Measurements from ENCODE around the gene HK2. TPM values are rescaled to one million over a fixed set of nuclear protein-coding genes. Genes with fewer than 3 reads are reported as not detected.

Gene HK2
- total RNA-seq, 2 experiments from 2014 or later: 42.6 to 44.7 TPM

DNA sequence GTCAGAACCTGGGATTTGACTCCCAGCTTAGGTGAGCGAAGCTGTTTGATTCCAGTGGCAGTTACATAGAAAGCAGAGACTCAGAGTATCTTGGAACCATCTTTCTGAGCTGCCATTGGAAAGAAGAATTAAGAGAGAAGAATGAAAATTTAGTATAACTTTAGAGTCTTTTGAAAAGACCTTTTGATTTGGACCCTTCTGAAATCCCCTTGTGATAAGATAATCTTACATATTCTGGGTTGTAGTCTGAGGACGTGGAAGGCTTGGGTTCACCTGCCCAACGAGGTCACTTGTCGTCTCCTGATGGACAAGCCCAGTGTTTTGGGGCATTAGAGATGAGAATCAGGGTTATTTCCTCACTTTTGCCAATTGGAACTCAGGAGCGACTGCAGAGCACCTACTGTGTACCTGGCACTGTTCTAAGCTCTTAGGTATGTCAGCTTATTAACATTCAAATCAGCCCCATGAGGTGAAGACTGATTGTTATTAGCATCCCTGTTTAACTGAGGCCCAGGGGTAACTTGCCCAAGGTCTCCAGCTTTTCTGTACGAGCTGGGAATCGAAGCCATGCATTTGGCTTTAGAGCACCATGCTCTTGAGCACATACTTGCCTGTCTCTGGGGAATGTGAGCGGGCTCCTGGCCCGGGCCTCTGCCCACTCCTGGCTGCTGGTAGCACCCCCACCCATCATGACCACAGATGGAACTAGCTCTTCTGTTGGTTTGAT is 2.9 kb downstream of the HK2 start:
- peak overlapping the region; percentile 48 for H3K27ac Mint-ChIP-seq
- POLR2A ChIA-PET: interaction anchor here (0.7 to 1.0 kb wide), 2 partner anchors 13 to 355 kb away, joined by 3 read pairs; no protein-coding TSS in a partner anchor
- ATAC-seq: no peak

DNA sequence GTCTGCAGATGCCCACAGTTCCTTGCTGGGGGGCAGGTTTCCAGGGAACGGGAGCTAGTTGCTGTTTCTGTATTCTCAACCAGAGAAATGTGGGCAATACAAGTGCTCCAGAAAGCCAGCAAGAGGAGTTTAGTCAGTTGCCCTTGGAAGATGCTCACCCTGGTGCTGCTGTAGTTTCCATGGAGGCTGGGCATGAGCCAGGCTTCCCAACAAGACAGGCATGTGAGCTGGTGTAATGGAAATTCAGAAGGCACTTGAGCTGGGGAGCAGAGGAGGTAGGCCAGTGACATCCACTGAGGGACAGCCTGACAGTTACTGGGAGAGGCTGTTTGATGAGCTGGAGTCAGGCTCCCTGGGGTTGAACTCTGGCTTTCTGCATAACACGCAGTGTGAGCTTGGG is 7.7 kb downstream of the HK2 start:
- ATAC-seq (no peak), DNase-seq (no peak)
- CTCF ChIA-PET: interaction anchor here (2.0 kb wide), 1 partner anchor 128 kb away, joined by 7 read pairs; no protein-coding TSS in a partner anchor
- Mint-ChIP-seq H3K27me3 (ENCODE audit: low read depth) (no peaks in the 10 kb centered on the region), H3K4me3 (no peak overlapping the region), H3K36me3 (ENCODE audit: low read depth) (peaks cover 43% of the 10 kb centered on the region), H3K9me3 (ENCODE audit: insufficient read depth) (no peaks in the 10 kb centered on the region), H3K27ac (peak overlapping the region; percentile 15), H3K4me1 (ENCODE audit: low read depth) (peaks cover 95% of the 10 kb centered on the region)
- POLR2A ChIA-PET: no interaction called here

More for the DNA sequence above, 2.9 kb downstream of the HK2 start:
- Mint-ChIP-seq H3K27me3 (ENCODE audit: low read depth) (no peaks in the 10 kb centered on the region), H3K4me1 (ENCODE audit: low read depth) (peaks cover 78% of the 10 kb centered on the region), H3K9me3 (ENCODE audit: insufficient read depth) (no peaks in the 10 kb centered on the region), H3K36me3 (ENCODE audit: low read depth) (peaks cover 33% of the 10 kb centered on the region), H3K4me3 (peak overlapping the region; percentile 94)
- DNase-seq: no peak
- CTCF ChIA-PET: interaction anchor here (0.6 to 8.1 kb wide), 15 partner anchors 11 to 227 kb away, joined by 3 to 87 read pairs (median 5); no protein-coding TSS in a partner anchor

DNA sequence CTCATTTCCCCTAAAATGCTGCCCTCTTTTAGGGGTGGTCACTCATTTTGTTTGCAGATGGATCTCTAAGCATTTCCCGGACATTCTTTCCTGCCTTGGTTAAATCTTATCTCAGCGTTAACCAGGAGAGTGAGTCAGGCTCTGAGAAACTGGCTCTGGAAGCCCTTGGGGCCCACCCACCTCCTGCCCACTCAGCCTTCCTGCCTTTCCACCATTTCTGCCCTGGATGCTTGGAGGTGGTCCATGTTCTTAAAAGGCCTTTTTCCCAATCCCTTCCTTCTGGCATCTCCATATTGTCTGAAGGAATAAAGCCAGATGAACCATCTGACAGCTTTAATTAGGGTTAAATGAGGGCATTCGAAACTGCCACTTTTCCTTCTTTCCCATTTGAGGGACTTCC is 9.5 kb downstream of the HK2 start:
- Mint-ChIP-seq H3K9me3 (ENCODE audit: insufficient read depth) (no peaks in the 10 kb centered on the region), H3K4me1 (ENCODE audit: low read depth) (peaks cover 94% of the 10 kb centered on the region), H3K27me3 (ENCODE audit: low read depth) (no peaks in the 10 kb centered on the region), H3K4me3 (peak overlapping the region; percentile 56), H3K36me3 (ENCODE audit: low read depth) (peaks cover 43% of the 10 kb centered on the region), H3K27ac (peak overlapping the region; percentile 78)
- ChIA-PET POLR2A (interaction anchor here (1.4 kb wide), 1 partner anchor 9 kb away, joined by 11 read pairs; the partner anchor contains the start of gene HK2), CTCF (interaction anchor here (1.2 to 1.3 kb wide), 3 partner anchors 8 to 33 kb away, joined by 4 to 6 read pairs (median 5); no protein-coding TSS in a partner anchor)
- ATAC-seq: no peak
- no peak for DNase-seq

DNA sequence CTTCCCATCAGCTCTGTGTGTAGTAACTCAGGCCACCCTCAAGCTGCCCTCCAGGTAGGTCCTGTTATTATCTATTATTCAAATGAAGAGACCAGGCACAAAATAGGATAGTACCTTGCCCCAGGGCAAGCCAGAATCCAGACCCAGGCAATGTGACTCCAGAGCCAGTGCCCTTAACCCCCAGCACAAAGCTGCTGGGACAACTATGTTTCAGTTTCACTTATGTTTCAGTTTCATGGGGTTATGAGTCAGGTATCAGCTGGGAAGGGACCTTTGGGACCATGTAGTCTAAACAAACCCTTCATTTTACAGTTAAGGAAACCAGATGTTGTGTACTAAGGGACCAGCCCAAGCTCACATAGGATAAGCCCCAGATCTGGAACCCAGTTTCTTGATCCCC is 10.0 kb downstream of the HK2 start:
- CTCF ChIA-PET: interaction anchor here (1.2 to 1.3 kb wide), 3 partner anchors 9 to 32 kb away, joined by 4 to 6 read pairs (median 5); no protein-coding TSS in a partner anchor
- Mint-ChIP-seq H3K36me3 (ENCODE audit: low read depth) (peaks cover 40% of the 10 kb centered on the region), H3K4me3 (peak overlapping the region; percentile 56), H3K27ac (peak overlapping the region; percentile 78), H3K27me3 (ENCODE audit: low read depth) (no peaks in the 10 kb centered on the region), H3K4me1 (ENCODE audit: low read depth) (peaks cover 95% of the 10 kb centered on the region), H3K9me3 (ENCODE audit: insufficient read depth) (no peaks in the 10 kb centered on the region)
- POLR2A ChIA-PET: interaction anchor here (0.8 to 1.4 kb wide), 2 partner anchors 9 to 14 kb away, joined by 3 to 11 read pairs; partner anchors contain the start of gene HK2
- DNase-seq (peak; percentile 59), ATAC-seq (peak; percentile 83)

DNA sequence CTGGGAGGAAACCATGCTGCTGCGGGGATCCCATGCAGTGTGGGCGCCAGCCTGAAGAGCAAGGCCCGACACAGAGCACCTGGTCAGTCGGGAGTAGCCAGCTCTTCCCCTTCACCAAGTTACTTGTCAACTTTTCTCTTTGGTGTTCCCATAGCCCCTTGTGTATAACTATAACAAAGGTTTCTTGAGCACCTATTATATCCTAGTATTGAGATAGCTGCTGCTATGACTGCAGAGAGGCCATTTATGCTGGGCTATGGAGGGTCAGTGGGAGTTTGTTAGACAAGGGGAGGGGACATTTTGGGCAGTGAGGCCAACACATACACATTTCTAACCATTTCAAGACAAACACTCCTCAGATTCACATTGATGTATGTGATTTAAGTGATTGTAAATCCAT is 10.8 kb downstream of the HK2 start:
- ATAC-seq (no peak), DNase-seq (no peak)
- H3K4me1 Mint-ChIP-seq (ENCODE audit: low read depth): peaks cover 95% of the 10 kb centered on the region
- H3K4me3 Mint-ChIP-seq: no peak overlapping the region
- H3K9me3 Mint-ChIP-seq (ENCODE audit: insufficient read depth): no peaks in the 10 kb centered on the region
- CTCF ChIA-PET: interaction anchor here (1.3 kb wide), 1 partner anchor 10 kb away, joined by 6 read pairs; no protein-coding TSS in a partner anchor
- peak overlapping the region; percentile 78 for H3K27ac Mint-ChIP-seq
- no peaks in the 10 kb centered on the region for H3K27me3 Mint-ChIP-seq (ENCODE audit: low read depth)
- POLR2A ChIA-PET: interaction anchor here (0.8 to 1.4 kb wide), 2 partner anchors 10 to 14 kb away, joined by 3 to 11 read pairs; partner anchors contain the start of gene HK2
- peaks cover 35% of the 10 kb centered on the region for H3K36me3 Mint-ChIP-seq (ENCODE audit: low read depth)

DNA sequence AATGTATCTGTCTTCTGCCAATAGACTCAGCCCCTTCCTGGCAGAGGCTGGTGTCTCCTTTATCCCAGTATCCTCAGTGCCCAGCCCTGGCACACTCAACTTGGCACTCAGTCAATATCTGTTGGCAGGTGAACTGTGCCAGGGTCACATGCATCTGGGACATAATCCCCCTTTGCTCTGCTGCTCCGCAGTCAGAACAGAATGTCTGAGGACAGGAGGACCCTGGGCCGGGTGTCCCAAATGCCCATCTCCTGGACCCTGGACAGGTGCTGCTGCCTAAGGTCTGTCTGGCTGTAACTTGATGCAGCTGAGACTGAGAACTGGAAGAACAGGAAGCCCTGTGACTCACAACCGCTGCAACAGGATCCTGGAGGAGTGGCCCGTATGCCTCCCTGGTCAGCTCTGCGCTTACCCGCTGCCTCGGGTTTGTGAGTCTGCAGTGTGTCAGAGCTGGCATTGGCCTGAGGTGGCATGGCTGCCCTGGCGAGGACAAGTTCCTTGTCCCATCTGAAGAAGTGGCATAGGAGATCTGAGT is 11.4 kb downstream of the HK2 start:
- POLR2A ChIA-PET: no interaction called here
- Mint-ChIP-seq H3K27me3 (ENCODE audit: low read depth) (no peaks in the 10 kb centered on the region), H3K27ac (peak overlapping the region; percentile 57), H3K36me3 (ENCODE audit: low read depth) (peaks cover 38% of the 10 kb centered on the region), H3K9me3 (ENCODE audit: insufficient read depth) (no peaks in the 10 kb centered on the region), H3K4me3 (peak overlapping the region; percentile 31), H3K4me1 (ENCODE audit: low read depth) (peaks cover 95% of the 10 kb centered on the region)
- DNase-seq (peak; percentile 35), ATAC-seq (no peak)
- CTCF ChIA-PET: no interaction called here

DNA sequence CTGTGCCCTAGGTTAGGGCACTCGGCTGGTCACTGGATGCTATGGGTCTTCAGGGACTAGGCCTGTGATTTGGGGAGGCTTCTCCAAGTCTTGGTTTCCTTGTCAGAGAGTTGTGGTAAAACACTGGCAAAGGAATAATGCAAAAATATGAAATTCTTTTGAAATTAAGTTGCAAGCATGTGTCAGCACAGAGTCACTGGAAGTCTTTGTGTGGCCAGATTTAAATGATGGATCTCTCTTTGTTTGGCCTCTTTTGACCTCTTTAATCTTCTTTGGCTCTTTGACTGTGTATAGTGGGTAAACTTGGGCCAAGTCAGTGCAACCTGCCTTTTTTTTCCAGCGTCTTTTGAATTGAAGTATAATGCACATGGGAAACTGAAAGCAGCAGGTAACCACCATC is 12.1 kb downstream of the HK2 start:
- ChIA-PET POLR2A (no interaction called here), CTCF (no interaction called here)
- Mint-ChIP-seq H3K4me3 (no peak overlapping the region), H3K4me1 (ENCODE audit: low read depth) (peaks cover 96% of the 10 kb centered on the region), H3K27me3 (ENCODE audit: low read depth) (no peaks in the 10 kb centered on the region), H3K27ac (peak overlapping the region; percentile 60), H3K36me3 (ENCODE audit: low read depth) (peaks cover 40% of the 10 kb centered on the region), H3K9me3 (ENCODE audit: insufficient read depth) (no peaks in the 10 kb centered on the region)
- ATAC-seq (no peak), DNase-seq (no peak)

DNA sequence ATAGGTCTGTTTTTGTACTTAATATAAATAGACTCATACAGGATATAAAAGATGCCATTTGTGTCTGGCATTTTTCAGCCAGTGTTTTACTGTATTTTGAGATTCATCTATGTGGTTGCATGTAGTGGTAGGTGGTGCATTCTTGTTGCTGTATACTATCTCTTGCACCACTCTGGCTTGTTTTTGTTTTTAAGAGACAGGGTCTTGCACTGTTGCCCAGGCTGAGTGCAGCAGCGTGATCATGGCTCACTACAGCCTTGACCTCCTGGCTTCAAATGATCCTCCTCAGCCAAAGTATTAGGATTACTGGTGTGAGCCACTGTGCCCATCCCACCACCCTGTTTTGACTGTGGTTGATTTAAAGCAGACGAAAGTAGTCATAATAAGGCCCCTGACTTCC is 12.6 kb downstream of the HK2 start:
- Mint-ChIP-seq H3K27ac (peak overlapping the region; percentile 9), H3K4me1 (ENCODE audit: low read depth) (peaks cover 95% of the 10 kb centered on the region), H3K27me3 (ENCODE audit: low read depth) (no peaks in the 10 kb centered on the region), H3K36me3 (ENCODE audit: low read depth) (peaks cover 39% of the 10 kb centered on the region), H3K9me3 (ENCODE audit: insufficient read depth) (no peaks in the 10 kb centered on the region), H3K4me3 (no peak overlapping the region)
- CTCF ChIA-PET: interaction anchor here (5.0 kb wide), 1 partner anchor 11 kb away, joined by 75 read pairs; the partner anchor contains the start of gene HK2
- ATAC-seq (no peak), DNase-seq (no peak)
- POLR2A ChIA-PET: interaction anchor here (2.1 kb wide), 1 partner anchor 11 kb away, joined by 10 read pairs; no protein-coding TSS in a partner anchor

DNA sequence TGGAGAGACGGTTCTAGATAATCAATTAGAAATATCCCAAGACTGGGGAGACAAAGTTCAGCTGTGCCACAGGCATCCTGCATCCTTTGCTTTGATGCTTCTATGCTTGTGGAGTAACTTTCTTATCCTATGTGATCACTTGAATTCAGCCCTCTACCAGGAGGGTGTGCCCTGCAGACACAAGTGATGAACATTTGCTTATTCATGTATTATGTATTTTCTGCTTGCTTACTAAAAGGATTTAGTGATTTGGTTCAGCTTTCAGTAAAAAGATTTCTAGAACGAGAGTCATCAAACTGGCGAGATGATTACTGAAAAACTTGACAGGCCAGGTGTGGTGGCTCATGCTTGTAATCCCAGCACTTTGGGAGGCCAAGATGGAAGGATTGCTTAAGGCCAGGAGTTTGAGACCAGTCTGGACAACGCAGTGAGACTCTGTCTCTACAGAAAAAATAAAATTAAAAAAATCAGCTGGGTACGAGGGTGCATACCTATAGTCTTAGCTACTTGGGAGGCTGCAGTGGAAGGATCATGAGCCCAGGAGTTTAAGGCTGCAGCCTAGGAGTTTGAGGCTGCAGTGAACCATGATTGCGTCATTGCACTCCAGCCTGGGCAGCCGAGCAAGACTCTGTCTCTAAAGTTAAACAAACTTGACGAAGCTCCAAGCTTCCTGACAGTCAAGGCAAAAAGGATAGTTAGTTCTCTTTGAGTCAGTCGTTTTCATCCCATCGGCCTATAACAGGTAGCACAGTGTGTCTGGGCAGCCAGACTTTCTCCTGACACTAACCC is 13.3 kb downstream of the HK2 start:
- Mint-ChIP-seq H3K36me3 (ENCODE audit: low read depth) (peaks cover 35% of the 10 kb centered on the region), H3K9me3 (ENCODE audit: insufficient read depth) (no peaks in the 10 kb centered on the region), H3K4me3 (no peak overlapping the region), H3K4me1 (ENCODE audit: low read depth) (peaks cover 90% of the 10 kb centered on the region), H3K27me3 (ENCODE audit: low read depth) (no peaks in the 10 kb centered on the region), H3K27ac (no peak overlapping the region)
- ChIA-PET POLR2A (interaction anchor here (2.1 kb wide), 1 partner anchor 12 kb away, joined by 10 read pairs; no protein-coding TSS in a partner anchor), CTCF (interaction anchor here (0.9 to 5.0 kb wide), 3 partner anchors 12 to 31 kb away, joined by 3 to 75 read pairs (median 3); partner anchors contain the start of gene HK2)
- ATAC-seq: no peak
- no peak for DNase-seq

DNA sequence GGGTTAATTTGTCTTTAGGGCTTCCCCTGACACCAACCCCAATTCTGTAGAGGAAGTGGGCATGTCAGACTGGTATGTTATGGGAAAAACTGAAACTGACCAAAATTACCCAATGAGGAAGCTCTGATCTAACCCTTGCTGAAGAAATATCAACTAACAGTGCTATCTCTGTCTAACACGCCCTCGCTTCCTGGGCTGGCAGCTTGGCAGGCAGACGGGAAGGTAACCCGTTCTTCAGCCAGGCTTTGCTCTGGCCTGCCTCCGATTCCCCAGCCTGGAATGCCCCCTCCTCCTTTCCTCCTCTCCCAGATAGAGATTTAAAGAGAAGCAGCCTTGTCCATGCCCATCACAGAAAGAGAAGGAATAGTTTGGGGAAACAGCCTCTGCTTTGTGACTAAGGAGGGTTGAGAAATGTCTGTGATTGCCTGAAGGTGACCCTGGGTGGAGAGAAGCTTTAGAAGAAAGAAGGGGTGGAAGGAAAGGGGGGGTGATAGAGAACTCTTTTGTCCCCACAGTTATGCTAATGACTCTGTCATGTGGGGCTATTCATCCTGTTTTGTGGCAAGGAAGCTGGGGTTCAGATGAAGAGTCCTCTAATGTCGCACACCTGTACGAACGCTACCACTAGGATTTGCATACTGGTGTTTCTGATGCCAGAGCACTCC is 15.4 kb downstream of the HK2 start:
- Mint-ChIP-seq H3K4me3 (peak overlapping the region; percentile 69), H3K27me3 (ENCODE audit: low read depth) (no peaks in the 10 kb centered on the region), H3K27ac (peak overlapping the region; percentile 92), H3K4me1 (ENCODE audit: low read depth) (peaks cover 70% of the 10 kb centered on the region), H3K9me3 (ENCODE audit: insufficient read depth) (no peaks in the 10 kb centered on the region), H3K36me3 (ENCODE audit: low read depth) (peaks cover 30% of the 10 kb centered on the region)
- peak; percentile 82 for ATAC-seq
- ChIA-PET CTCF (interaction anchor here (0.9 to 5.0 kb wide), 11 partner anchors 9 to 136 kb away, joined by 3 to 75 read pairs (median 4); partner anchors contain the start of gene HK2), POLR2A (interaction anchor here (0.9 to 1.6 kb wide), 5 partner anchors 9 to 196 kb away, joined by 3 to 12 read pairs (median 5); partner anchors contain the start of gene SEMA4F)
- peak; percentile 57 for DNase-seq
